Calu3 (cell line): ENCODE measurements around the gene SAMSN1. TPM values are rescaled to one million over a fixed set of nuclear protein-coding genes. Genes with fewer than 3 reads are reported as not detected.

Source experiments
- BruUV-seq: library from RNA; stranded (reverse); fragments of 400-500 nt; replicated peaks from 2 replicates; lab custom pipeline; 2021; lab: Mats Ljungman, UMichigan
- CTCF ChIA-PET: fragments of 300-600 bp; sonication (Branson Sonifier 250); formaldehyde crosslinking; loops from one replicate; lab custom pipeline; 2022; ENCODE audit warnings: antibody characterized with exemption; lab: Charles Lee
- DNase-seq: peaks from one replicate; pipeline ENCODE4 v3.0.0; 2022
- H3K27ac Mint-ChIP-seq: one replicate; pipeline ENCODE4 v1.8.0; 2022; ENCODE audit warnings: mixed read lengths; ENCODE audit not compliant: unreplicated experiment
- H3K27me3 Mint-ChIP-seq: one replicate; pipeline ENCODE4 v1.8.0; 2022; ENCODE audit warnings: mixed read lengths; ENCODE audit not compliant: unreplicated experiment
- H3K36me3 Mint-ChIP-seq: one replicate; pipeline ENCODE4 v1.8.0; 2022; ENCODE audit warnings: mild to moderate bottlenecking, moderate library complexity, mixed read lengths; ENCODE audit not compliant: insufficient read depth, unreplicated experiment
- H3K4me1 Mint-ChIP-seq: one replicate; pipeline ENCODE4 v1.8.0; 2022; ENCODE audit warnings: mild to moderate bottlenecking, low read depth, mixed read lengths; ENCODE audit not compliant: unreplicated experiment
- H3K4me3 Mint-ChIP-seq: one replicate; pipeline ENCODE4 v1.8.0; 2022; ENCODE audit warnings: mild to moderate bottlenecking, low read depth, moderate library complexity, mixed read lengths; ENCODE audit not compliant: unreplicated experiment
- H3K9me3 Mint-ChIP-seq: one replicate; pipeline ENCODE4 v1.8.0; 2022; ENCODE audit warnings: low read depth, mixed read lengths; ENCODE audit not compliant: unreplicated experiment
- CTCF ChIP-seq: fragments of 200-600 bp; IDR thresholded peaks from one replicate; pipeline ENCODE4 v1.8.0; 2022; ENCODE audit warnings: antibody characterized with exemption; ENCODE audit not compliant: unreplicated experiment
- intact Hi-C: fragments of 100-400 bp; cut with micrococcal nuclease; formaldehyde crosslinking; loops from one replicate; pipeline ENCODE4 v1.10.0; 2022; ENCODE audit not compliant: unreplicated experiment
- total RNA-seq: library from RNA; stranded (reverse); gene quantifications from 2 replicates; pipeline ENCODE4 v1.2.3, GENCODE V29; 2022

SAMSN1 gene
- total RNA-seq, 1 experiment from 2014 or later: 1.5 TPM

GRCh38 chr21:14488672-14489204, 57.4 kb downstream of the SAMSN1 start:
- Mint-ChIP-seq H3K36me3 (no peaks in the 10 kb centered on the region), H3K4me1 (no peaks in the 10 kb centered on the region), H3K27me3 (no peaks in the 10 kb centered on the region), H3K4me3 (no peak overlapping the region), H3K9me3 (no peaks in the 10 kb centered on the region), H3K27ac (no peak overlapping the region)
- intact Hi-C loops: no loop called here
- no peak for DNase-seq
- no TSS peak for BruUV-seq
- CTCF ChIA-PET: no interaction called here
- no peak for TF ChIP-seq CTCF

GRCh38 chr21:14487490-14488432, 58.4 kb downstream of the SAMSN1 start:
- no peaks in the 10 kb centered on the region for H3K36me3 Mint-ChIP-seq
- CTCF ChIA-PET: no interaction called here
- no peak for TF ChIP-seq CTCF
- no peaks in the 10 kb centered on the region for H3K9me3 Mint-ChIP-seq
- no TSS peak for BruUV-seq
- H3K4me3 Mint-ChIP-seq: no peak overlapping the region
- no peaks in the 10 kb centered on the region for H3K27me3 Mint-ChIP-seq
- intact Hi-C loops: no loop called here
- no peaks in the 10 kb centered on the region for H3K4me1 Mint-ChIP-seq
- no peak for DNase-seq
- no peak overlapping the region for H3K27ac Mint-ChIP-seq

DNA sequence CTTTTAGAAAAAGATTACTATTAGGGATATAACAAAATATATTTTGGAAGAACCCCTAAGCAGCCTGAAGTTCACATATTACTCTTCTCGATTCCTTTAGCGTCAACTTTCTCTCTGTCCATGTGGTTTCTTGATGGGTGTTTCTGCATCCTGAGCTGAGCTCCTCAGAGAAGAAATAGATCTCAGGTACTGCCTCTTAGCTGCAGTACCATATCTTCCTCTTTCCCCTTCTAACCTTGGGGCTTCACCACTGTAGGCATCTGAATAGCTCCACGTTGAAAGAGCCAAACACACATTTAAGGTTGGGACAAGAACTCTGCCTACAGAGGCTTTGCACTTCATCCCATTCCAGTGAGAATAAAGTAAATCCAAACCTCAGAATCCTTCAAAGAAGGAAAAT, 59.2 kb downstream of the SAMSN1 start:
- no TSS peak for BruUV-seq
- no peak for TF ChIP-seq CTCF
- CTCF ChIA-PET: no interaction called here
- intact Hi-C loops: no loop called here
- DNase-seq: no peak
- H3K4me3 Mint-ChIP-seq: no peak overlapping the region
- H3K27ac Mint-ChIP-seq: no peak overlapping the region
- no peaks in the 10 kb centered on the region for H3K9me3 Mint-ChIP-seq
- no peaks in the 10 kb centered on the region for H3K4me1 Mint-ChIP-seq
- no peaks in the 10 kb centered on the region for H3K27me3 Mint-ChIP-seq
- no peaks in the 10 kb centered on the region for H3K36me3 Mint-ChIP-seq

DNA sequence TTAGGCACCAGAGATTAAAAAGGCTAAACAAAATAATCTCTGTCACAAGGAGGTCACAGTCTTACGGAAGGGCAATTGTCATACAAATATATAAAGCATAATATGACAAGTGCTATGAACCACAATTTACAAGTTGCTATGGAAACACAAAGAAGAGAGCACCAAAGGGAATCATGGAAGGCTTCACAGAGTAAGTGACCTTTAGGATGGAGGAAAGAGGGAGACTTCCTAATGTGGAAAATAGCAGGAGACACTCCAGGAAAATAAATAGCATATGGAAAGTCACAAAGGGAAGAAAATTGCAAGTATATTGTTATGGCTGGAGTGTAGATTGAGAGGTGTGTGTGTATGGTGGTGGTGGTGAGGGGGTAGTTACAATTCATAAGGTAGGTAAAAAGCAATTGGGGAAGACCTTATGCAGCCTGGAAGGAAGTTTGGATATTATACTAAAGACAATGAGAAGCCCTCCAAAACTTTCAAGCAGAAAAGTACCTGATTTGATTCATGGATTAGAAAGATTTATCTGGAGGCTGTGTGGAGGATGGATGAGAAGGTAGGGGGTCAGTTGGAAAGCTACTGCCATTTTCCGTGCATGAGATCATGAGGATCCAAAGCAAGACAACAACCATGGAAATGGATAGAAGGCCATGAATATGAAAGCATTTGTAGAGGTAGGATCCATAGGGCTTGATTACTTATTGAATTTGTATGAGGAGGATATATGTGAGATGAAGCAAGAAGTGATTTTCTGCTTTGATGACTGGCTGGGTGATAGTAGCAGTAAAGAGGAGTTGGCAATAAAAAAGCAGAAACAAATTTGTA, 61.7 kb downstream of the SAMSN1 start:
- no peak for DNase-seq
- Mint-ChIP-seq H3K4me3 (no peak overlapping the region), H3K36me3 (no peaks in the 10 kb centered on the region), H3K4me1 (no peaks in the 10 kb centered on the region), H3K27ac (no peak overlapping the region), H3K27me3 (no peaks in the 10 kb centered on the region), H3K9me3 (no peaks in the 10 kb centered on the region)
- intact Hi-C loops: no loop called here
- no TSS peak for BruUV-seq
- no peak for TF ChIP-seq CTCF
- CTCF ChIA-PET: no interaction called here
